ENCODE measurements around the gene STIP1. TPM values are rescaled to one million over a fixed set of nuclear protein-coding genes. Genes with fewer than 3 reads are reported as not detected.

Gene STIP1
- total and polyA plus RNA-seq, 2 donors (not counting 1 experiment from before 2014, with no cell fraction given) = 49.8 to 78.7 TPM

- ChIA-PET POLR2A (interaction anchor here (0.7 to 4.8 kb wide), 11 partner anchors 21 to 448 kb away, joined by 3 to 78 read pairs (median 5); partner anchors contain the start of genes ESRRA, FKBP2, NUDT22 and PPP1R14B), CTCF (interaction anchor here (0.6 to 10.3 kb wide), 39 partner anchors 9 to 450 kb away, joined by 3 to 243 read pairs (median 6); partner anchors contain the start of genes BAD, CATSPERZ, DNAJC4 and ESRRA)
- peaks cover 30 to 45% of the 10 kb centered on the region in 2 donors for H3K4me1 ChIP-seq (ENCODE audit: control insufficient read depth in 2 of 2, insufficient read depth in 2 of 2, low read length in 2 of 2)
- H3K9me3 ChIP-seq (ENCODE audit: control extremely low read depth in 1 of 3, control insufficient read depth in 2 of 3, insufficient read depth in 1 of 3, low read length in 2 of 3) = no peaks in the 10 kb centered on the region
- H3K4me3 ChIP-seq (ENCODE audit: control extremely low read depth in 1 of 5, extremely low read depth in 1 of 5, insufficient read depth in 1 of 5, low read depth in 2 of 5, low read length in 4 of 5) = no peak overlapping the region
- peak; percentile 48 for ATAC-seq (ENCODE audit: low read depth)
- H3K4me1 Mint-ChIP-seq = peaks cover 44% of the 10 kb centered on the region
- no peak overlapping the region for H3K9ac ChIP-seq (ENCODE audit: low read length)
- peak overlapping the region in 1 of 2 donors; percentile 35 for H3K27ac ChIP-seq (ENCODE audit: low read length in 2 of 2)
- intact Hi-C loops (cut with micrococcal nuclease) = loop anchor here (1.0 to 10.0 kb wide), 3 partner anchors 65 to 450 kb away; no protein-coding TSS in a partner anchor
- H3K27me3 ChIP-seq (replicated peaks in 1 of 4; ENCODE audit: control extremely low read depth in 1 of 4, control insufficient read depth in 3 of 4, insufficient read depth in 4 of 4, low read length in 3 of 4) = no peaks in the 10 kb centered on the region
- peaks cover 18% of the 10 kb centered on the region for H4K20me1 ChIP-seq (ENCODE audit: control insufficient read depth, insufficient read depth, low read length, poor library complexity, severe bottlenecking)
- TF ChIP-seq EZH2 (IDR thresholded peaks at IDR 0.05; ENCODE audit: borderline replicate concordance, insufficient read depth, low read depth, low read length, poor library complexity, severe bottlenecking) = no peak
- peak; percentile 75 for TF ChIP-seq CTCF (IDR thresholded peaks at IDR 0.05)
- DNase-seq = peak; percentile 89
- peak overlapping the region; percentile 30 for H3K4me2 ChIP-seq (replicated peaks; ENCODE audit: low read depth, low read length, poor library complexity, severe bottlenecking)
- 30% methylated on average over 2 of the region's 7 CpGs for WGBS (ENCODE audit: insufficient coverage)
- H3K27me3 Mint-ChIP-seq = no peaks in the 10 kb centered on the region
- H2AFZ ChIP-seq (ENCODE audit: insufficient read depth, low read depth, low read length, poor library complexity, severe bottlenecking) = no peak overlapping the region
- H3K36me3 ChIP-seq (replicated peaks in 1 of 2; ENCODE audit: control extremely low read depth in 1 of 2, control insufficient read depth in 1 of 2, extremely low read depth in 1 of 2, insufficient read depth in 2 of 2, low read length in 1 of 2) = peaks cover 0 to 47% of the 10 kb centered on the region in 2 experiments
- H3K4me3 Mint-ChIP-seq = peak overlapping the region; percentile 80
- no peaks in the 10 kb centered on the region for H3K9me3 Mint-ChIP-seq (ENCODE audit: insufficient read depth)
- peak overlapping the region; percentile 95 for H3K27ac Mint-ChIP-seq
- peaks cover 34% of the 10 kb centered on the region for H3K79me2 ChIP-seq (ENCODE audit: control insufficient read depth, insufficient read depth, low read length)
These were observed 18.6 kb downstream of the STIP1 start for GRCh38 chr11:64204464-64204989.
